GM18870 (cell line): ENCODE measurements around the gene LRP1B.
"Not testable (repeated sequence)": the region's sequence is repeated elsewhere in the genome, so short reads cannot be mapped to it uniquely, and the experiment has no call there.

Source experiments
- ATAC-seq: cut with Tn5 transposase; IDR thresholded peaks from one replicate; pipeline ENCODE4 v1.9.1; 2021; ENCODE audit warnings: moderate library complexity; ENCODE audit not compliant: unreplicated experiment

The LRP1B gene

GRCh38 chr2:140337061-140337460 lies 1793.8 kb downstream of the LRP1B start:
- no peak for ATAC-seq

DNA sequence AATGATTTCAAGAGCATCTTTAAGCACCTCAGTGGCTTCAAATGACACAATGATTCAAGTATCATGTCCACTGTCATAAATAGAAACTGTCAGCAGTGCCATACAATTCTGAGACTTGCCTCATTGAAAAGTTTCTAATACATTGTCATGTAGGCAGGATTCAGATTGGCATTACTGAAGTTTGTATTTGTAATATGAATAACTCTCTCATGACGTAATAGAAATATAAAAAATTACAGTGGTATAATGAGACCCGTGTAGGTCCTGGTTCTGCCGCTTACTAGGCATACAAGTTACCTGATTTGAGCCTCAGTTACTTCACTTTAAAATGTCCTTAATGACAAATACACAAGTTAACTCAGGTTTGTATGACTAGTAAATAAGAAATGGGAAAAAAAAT lies 1814.5 kb downstream of the LRP1B start:
- no peak for ATAC-seq

DNA sequence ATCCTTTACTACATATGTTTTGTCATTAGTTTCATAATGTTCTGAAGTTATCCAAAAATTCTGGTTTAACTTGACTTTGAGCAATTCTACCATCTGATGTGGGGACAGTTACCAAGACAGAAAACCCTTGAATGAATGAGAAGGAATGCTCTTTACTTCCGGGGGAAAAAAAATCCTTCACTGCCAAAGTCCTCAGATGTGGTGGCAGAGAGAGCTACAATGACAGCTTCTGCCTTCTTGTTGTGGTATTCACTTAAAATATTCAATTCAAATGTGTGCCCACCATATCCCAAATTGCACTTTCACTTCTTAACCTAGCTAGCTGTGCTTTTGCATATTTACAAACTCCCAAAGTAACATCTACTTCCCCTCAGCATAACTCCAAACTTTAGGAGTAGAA lies 1818.9 kb downstream of the LRP1B start:
- no peak for ATAC-seq

DNA sequence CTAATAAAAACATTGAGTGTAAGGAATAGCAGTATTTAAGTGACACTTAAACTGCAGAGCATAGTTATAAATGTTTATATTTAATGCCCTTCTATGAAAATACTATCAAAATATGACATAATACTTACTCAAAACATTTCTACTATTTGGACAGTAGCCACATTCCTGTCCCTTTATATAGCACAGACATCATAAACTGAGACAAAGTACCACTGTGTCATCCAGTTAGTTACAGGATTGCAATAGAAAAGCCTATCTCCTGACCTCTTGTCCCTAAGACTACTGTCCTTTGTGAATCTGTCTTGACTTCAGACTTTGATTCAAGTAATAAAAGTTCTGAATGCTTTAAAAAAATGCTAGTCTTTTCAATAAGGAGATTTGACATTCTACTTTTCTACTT lies 1822.1 kb downstream of the LRP1B start:
- ATAC-seq, result no peak

DNA sequence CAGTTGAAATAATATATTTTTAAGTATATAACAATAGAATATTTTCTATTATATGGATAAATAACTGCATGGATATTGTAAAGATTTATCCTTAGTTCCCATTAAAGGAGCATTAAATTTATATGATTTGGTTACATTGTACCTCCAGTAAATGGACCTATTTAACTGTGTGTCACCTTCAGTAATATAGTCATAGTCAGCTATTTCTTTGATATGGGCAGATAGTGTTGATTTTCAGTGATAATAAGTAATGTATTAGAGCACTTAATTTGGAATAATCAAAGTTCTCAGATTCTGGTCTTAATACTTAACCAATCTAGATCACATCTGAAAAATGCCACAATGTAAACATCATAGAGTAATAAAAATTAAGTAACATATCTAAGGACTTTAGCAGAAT lies 1823.3 kb downstream of the LRP1B start:
- ATAC-seq, result no peak

DNA sequence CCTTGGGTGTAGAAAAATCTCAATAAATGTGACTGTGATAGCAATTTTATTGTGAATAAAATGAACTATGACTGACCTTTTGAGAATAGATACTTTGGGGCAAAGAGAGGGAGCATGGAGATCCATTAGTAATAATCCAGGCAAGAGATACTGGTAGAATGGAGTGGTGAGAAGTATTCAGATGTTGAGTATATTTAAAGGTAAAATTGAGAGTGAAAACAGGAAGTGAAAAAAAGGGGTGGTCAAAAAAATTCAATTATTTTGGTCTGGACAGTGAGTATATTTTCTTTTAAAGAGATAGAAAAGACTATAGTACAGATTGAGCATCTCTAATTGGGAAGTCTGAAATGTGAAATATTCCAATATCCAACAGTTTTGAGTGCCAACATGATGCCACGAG lies 1835.0 kb downstream of the LRP1B start:
- ATAC-seq, result no peak

- ATAC-seq, result no peak
Measured at GRCh38 chr2:140288726-140289125, 1842.1 kb downstream of the LRP1B start.

GRCh38 chr2:140288213-140288612 lies 1842.6 kb downstream of the LRP1B start:
- ATAC-seq, result no peak

DNA sequence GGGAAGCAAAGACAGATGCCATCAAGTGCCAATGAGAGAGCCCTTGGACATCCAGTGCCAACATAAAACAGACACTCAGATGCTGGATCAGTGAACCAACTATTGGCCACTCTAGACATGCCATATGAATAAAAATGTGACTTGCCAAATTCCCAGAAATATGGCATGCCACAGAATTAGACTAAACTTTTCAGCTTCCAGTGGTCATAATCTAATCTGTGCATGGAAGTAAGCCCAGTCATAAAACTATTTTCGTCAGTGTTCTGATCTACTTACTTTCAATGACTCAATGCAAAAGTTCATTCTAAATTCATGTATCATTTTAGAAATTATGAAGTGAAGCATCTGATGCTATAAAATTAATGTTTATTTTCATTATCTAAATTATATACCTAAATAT lies 1844.4 kb downstream of the LRP1B start:
- no peak for ATAC-seq

DNA sequence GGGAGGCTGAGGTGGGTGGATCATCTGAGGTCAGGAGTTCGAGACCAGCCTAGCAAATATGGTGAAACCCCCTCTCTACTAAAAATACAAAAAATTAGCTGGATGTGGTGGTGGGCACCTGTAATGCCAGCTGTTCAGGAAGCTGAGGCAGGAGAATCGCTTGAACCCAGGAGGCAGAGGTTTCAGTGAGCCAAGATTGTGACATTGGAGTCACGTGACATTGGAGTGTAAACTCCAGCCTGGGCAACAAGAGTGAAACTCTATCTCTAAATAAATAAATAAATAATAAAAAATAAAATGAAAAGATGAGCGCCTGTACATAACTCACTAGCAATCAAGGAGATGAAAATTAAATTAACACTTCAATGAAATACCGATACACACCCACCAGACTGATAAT lies 1853.5 kb downstream of the LRP1B start:
- not testable (repeated sequence) for ATAC-seq

DNA sequence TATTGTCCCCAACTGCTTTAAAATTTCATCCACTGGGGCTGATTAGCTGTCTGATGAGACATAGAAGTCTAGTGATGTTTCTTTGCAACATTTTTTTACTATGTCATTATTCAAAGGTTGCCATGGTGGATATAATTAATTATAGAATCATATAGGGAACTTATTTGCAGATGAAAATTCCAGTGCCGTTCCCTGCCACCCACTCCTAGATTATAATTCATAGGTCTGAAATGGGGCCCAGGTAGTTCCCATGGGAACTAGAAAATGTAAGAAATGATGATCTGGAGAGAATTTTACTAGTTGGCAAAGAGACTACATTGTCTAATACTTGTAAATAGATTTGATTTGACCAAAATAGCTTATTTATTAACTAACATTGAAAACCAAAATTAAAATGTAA lies 1854.2 kb downstream of the LRP1B start:
- no peak for ATAC-seq

DNA sequence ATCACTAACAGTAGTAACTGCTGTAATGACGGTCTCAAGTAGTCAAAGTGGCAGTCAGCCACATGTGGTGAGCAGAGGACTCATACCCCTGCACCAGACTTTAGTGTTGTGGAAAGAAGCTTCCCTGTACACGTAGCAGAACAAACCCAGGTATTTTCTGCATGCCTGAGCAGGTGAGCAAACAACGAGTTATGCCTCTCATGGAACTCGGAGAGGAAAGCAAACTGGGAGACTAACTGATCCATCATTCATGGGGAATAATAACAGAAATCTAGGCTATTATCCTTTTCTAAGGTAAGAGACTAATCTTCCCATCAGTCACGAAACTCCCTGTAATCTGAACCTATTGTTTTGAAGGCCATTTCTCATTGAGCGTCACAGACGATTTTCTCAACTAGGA lies 1855.4 kb downstream of the LRP1B start:
- ATAC-seq, result no peak

DNA sequence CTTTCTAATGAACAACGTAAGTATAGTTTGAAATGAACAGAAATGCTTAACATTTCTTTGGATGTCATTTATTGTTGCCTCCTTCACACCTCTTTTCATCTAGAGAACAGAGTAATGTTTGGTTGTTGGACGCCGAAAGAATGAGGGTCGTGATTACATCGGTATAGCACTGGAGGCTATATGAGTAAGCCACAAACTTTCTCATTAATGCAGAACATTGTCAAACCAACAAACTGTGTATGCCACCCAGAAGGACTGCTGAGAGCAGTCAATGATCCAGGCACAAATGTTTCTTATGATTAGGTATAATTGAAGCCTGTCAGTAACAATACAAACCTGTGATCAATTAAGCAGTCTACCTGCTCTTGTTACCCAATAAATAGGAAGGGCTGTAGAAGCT lies 1855.9 kb downstream of the LRP1B start:
- no peak for ATAC-seq

DNA sequence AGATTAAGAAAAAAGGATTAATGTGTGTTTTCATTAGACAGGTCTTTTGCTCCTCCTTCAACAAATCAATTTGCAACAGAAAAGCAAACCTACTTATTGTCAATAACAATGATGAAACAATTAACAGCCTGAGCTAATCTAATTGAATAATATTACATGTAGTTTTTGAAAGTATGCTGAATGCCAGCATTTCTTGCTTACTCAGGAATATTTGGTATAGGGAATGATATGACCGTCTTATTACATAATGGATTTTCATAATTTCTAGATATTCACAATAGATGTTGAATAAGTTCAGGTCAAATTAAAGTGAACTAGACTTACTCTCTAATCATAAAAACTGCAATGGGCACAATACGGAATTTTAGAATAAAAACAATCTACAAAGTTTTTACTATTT lies 1856.9 kb downstream of the LRP1B start:
- ATAC-seq, result no peak

- no peak for ATAC-seq
Measured at GRCh38 chr2:140273408-140273807, 1857.4 kb downstream of the LRP1B start.

GRCh38 chr2:140270224-140270623 lies 1860.6 kb downstream of the LRP1B start:
- ATAC-seq, result no peak

- no peak for ATAC-seq
Measured at GRCh38 chr2:140269000-140269399, 1861.8 kb downstream of the LRP1B start.

GRCh38 chr2:140262908-140263307 lies 1867.9 kb downstream of the LRP1B start:
- ATAC-seq, result no peak

DNA sequence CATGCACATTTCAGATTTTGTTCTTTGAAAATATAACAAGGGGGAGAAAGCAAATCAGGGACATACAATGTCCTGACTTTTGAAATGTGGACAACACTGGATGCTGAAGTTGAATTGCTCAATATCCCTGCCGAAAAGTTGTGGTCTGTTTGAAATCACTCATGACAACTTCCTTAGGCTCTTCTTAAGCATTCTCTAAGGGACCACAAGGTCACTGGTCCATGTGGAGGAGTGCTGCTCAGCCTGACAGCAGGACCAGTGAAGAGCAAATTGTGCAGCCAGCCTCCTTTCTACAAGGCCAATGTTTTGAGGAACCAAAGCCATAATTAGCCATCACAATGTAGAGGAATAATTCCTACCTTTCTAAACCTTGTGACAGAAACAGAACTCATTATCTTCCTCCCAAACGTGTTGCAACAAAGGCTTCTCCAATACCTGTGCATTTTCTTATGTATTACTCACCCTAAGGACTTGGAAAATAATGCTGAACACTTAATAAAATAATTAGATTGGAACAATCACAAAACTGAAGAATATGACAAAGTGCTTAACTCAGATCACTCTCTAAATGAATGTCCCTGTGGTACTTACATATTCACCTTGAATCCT lies 1873.0 kb downstream of the LRP1B start:
- ATAC-seq, result no peak

GRCh38 chr2:140256080-140256479 lies 1874.7 kb downstream of the LRP1B start:
- ATAC-seq, result peak; percentile 58

DNA sequence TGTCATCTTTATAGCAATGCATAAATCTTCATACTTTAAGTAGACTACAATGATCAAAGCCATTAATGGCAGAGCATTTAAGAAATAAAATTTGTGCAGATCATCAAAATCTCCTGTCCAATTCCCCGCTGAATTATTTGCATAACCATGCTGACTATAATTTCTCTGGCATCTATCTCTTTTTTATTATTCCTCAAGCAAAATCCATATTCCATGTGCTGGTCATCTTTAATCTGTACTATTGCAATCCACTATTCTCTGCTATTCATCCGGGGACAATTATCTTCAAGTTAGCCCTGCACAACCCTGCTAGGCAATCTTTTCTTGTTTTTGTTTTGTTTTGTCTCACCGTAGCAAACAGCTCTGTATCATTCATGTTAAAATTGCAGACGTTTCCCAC lies 1881.0 kb downstream of the LRP1B start:
- no peak for ATAC-seq

DNA sequence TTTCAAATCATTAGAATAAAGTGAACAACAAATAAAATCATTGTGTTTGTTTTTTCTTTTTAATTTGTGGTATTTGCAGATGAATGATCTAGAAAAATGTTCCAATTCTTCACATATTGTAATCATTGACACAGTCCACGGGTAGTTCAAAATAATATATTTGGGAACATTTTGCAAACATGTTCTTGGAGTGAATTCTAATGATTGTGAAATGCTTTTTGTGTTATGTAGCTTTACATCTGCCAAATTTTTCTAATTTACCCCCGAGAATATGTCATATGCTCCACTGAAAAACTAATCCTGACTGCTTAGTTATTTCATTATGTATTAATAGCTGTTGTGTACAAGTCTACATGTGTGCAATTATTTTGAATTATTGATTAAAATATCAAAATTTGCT lies 1882.2 kb downstream of the LRP1B start:
- no peak for ATAC-seq

DNA sequence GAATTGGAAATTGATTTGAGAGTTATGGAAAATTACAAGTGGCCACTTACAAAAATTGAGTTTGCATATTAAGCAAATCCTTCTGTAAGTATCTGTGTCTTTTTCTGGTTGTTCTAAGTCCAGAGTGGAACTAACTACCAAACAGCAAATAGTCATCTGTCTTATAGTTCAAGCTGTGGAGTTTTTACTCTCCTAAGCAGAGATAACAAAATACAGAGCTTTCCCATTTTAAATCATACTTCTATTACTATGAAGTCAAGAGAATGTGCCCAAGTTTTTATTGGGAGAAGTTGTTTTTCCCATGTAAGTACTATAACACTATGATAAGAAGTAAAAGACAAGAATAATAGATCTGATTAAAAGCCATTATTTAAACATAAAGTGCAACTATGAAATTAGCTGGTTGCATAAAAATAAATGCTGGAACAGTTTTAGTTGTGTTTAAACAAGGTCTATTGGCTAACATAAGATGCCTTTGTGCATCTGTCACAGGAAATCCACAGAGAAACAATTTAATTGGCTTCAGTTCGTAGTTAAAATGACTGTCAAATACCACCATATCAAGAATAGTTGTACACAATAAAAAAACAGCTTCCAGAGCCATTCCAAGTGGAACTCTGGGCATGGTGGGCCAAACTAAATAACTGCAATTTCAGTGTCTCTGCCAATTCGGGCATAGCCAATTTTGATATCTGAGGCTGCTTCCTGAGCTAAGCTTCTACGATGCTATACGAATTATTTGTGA lies 1883.2 kb downstream of the LRP1B start:
- ATAC-seq, result no peak
